Measurements from ENCODE around the gene EFNA4. TPM values are rescaled to one million over a fixed set of nuclear protein-coding genes. Genes with fewer than 3 reads are reported as not detected.

The EFNA4 gene
- total RNA-seq, 1 experiment from 2014 or later, result 22.7 TPM

- Mint-ChIP-seq H3K27ac (no peak overlapping the region), H3K4me3 (peak overlapping the region; percentile 76), H3K9me3 (no peaks in the 10 kb centered on the region), H3K4me1 (peaks cover 31% of the 10 kb centered on the region), H3K36me3 (no peaks in the 10 kb centered on the region), H3K27me3 (ENCODE audit: low read depth) (peaks cover 81% of the 10 kb centered on the region)
- DNase-seq (ENCODE audit: low spot score) (no peak), ATAC-seq (no peak)
- CTCF ChIA-PET, result interaction anchor here (0.7 to 7.7 kb wide), 10 partner anchors 8 to 96 kb away, joined by 3 to 109 read pairs (median 12); partner anchors contain the start of genes ADAM15, EFNA4, KRTCAP2 and TRIM46
- POLR2A ChIA-PET, result interaction anchor here (0.6 to 1.6 kb wide), 4 partner anchors 16 to 108 kb away, joined by 3 to 5 read pairs (median 3); partner anchors contain the start of gene SHC1
- TF ChIP-seq ZNF263 (CRISPR knock-in tag; IDR thresholded peaks at IDR 0.05; ENCODE audit: low read depth) (no peak), E2F1 (CRISPR knock-in tag; IDR thresholded peaks at IDR 0.05) (no peak), ATF2 (CRISPR knock-in tag; IDR thresholded peaks at IDR 0.05; ENCODE audit: borderline replicate concordance, low read depth) (no peak), JAZF1 (CRISPR knock-in tag; IDR thresholded peaks at IDR 0.05) (no peak), ETV6 (CRISPR knock-in tag; IDR thresholded peaks at IDR 0.05) (no peak), GABPB1 (CRISPR knock-in tag; IDR thresholded peaks at IDR 0.05) (no peak), GTF2I (CRISPR knock-in tag; conservative IDR thresholded peaks at IDR 0.05) (no peak), OVOL2 (CRISPR knock-in tag; IDR thresholded peaks at IDR 0.05; ENCODE audit: borderline replicate concordance) (no peak), CDX4 (CRISPR knock-in tag; IDR thresholded peaks at IDR 0.05; ENCODE audit: borderline replicate concordance) (no peak), RORB (CRISPR knock-in tag; IDR thresholded peaks at IDR 0.05) (no peak)
Measured at GRCh38 chr1:155077758-155078445, 14.4 kb downstream of the EFNA4 start.

- ATAC-seq (peak; percentile 38), DNase-seq (ENCODE audit: low spot score) (peak; percentile 84)
- peaks cover 84% of the 10 kb centered on the region for H3K27me3 Mint-ChIP-seq (ENCODE audit: low read depth)
- H3K9me3 Mint-ChIP-seq, result no peaks in the 10 kb centered on the region
- peak within 1 kb of the TSS; percentile 76 for H3K4me3 Mint-ChIP-seq
- ChIA-PET CTCF (interaction anchor here (0.6 to 7.7 kb wide), 14 partner anchors 13 to 114 kb away, joined by 3 to 109 read pairs (median 7); partner anchors contain the start of genes ADAM15, EFNA4, KRTCAP2 and TRIM46), POLR2A (interaction anchor here (0.6 to 1.6 kb wide), 4 partner anchors 17 to 108 kb away, joined by 3 to 5 read pairs (median 3); partner anchors contain the start of gene SHC1)
- no peaks in the 10 kb centered on the region for H3K36me3 Mint-ChIP-seq
- peak; percentile 33; the same call in 1 of the 2 replicates for TF ChIP-seq USF2 (CRISPR knock-in tag; IDR thresholded peaks at IDR 0.05)
- no peak for TF ChIP-seq TP53 (CRISPR knock-in tag; IDR thresholded peaks at IDR 0.05)
- 0 out of 2 replicates have a peak, but pooled peaks have one; percentile 12 for TF ChIP-seq ZNF232 (CRISPR knock-in tag; IDR thresholded peaks at IDR 0.05)
- no peak for TF ChIP-seq FOXJ3 (CRISPR knock-in tag; IDR thresholded peaks at IDR 0.05; ENCODE audit: borderline replicate concordance)
- TF ChIP-seq SP1 (CRISPR knock-in tag; conservative IDR thresholded peaks at IDR 0.05), result peak; percentile 75; the same call in 1 of the 2 replicates
- H3K27ac Mint-ChIP-seq, result no peak within 1 kb of the TSS
- H3K4me1 Mint-ChIP-seq, result peaks cover 25% of the 10 kb centered on the region
Measured at GRCh38 chr1:155078469-155079209, 15.1 kb downstream of the EFNA4 start, which contains the start of gene EFNA3. Gene EFNA3, plus strand, starts transcription at chr1:155078837. Its CDS starts 105 bp downstream, at chr1:155078942.

- no peak for ATAC-seq
- CTCF ChIA-PET, result interaction anchor here (0.6 to 7.7 kb wide), 15 partner anchors 12 to 114 kb away, joined by 3 to 109 read pairs (median 7); partner anchors contain the start of genes ADAM15, EFNA4, KRTCAP2 and TRIM46
- H3K36me3 Mint-ChIP-seq, result no peaks in the 10 kb centered on the region
- peaks cover 29% of the 10 kb centered on the region for H3K4me1 Mint-ChIP-seq
- peaks cover 89% of the 10 kb centered on the region for H3K27me3 Mint-ChIP-seq (ENCODE audit: low read depth)
- H3K4me3 Mint-ChIP-seq, result peak overlapping the region; percentile 76
- H3K9me3 Mint-ChIP-seq, result no peaks in the 10 kb centered on the region
- H3K27ac Mint-ChIP-seq, result no peak overlapping the region
- POLR2A ChIA-PET, result interaction anchor here (1.0 to 1.6 kb wide), 3 partner anchors 17 to 109 kb away, joined by 3 to 5 read pairs (median 3); partner anchors contain the start of gene SHC1
- DNase-seq (ENCODE audit: low spot score), result no peak
- 0 out of 2 replicates have a peak, but pooled peaks have one; percentile 13 for TF ChIP-seq ZNF232 (CRISPR knock-in tag; IDR thresholded peaks at IDR 0.05)
- no peak for TF ChIP-seq ZNF317 (CRISPR knock-in tag; IDR thresholded peaks at IDR 0.05; ENCODE audit: borderline replicate concordance, low read depth)
- 0 out of 2 replicates have a peak, but pooled peaks have one; percentile 2 for TF ChIP-seq FOXP1 (CRISPR knock-in tag; IDR thresholded peaks at IDR 0.05; ENCODE audit: borderline replicate concordance)
Measured at GRCh38 chr1:155079210-155079486, 15.6 kb downstream of the EFNA4 start.

Measured in WTC11 (cell line).